Vagina (tissue), 2 donors: ENCODE data around the gene ATXN1.

Experiments
- POLR2A ChIP-seq, 2 donors: fragments of 450-650 bp; IDR thresholded peaks; one replicate each; pipeline ENCODE4 v1.6.1; 2017; ENCODE audit warnings: antibody characterized with exemption in 2 of 2, mild to moderate bottlenecking in 2 of 2, moderate library complexity in 2 of 2
- TF ChIP-seq, protein P1 (sequence below), 3 experiments: fragments of 450-650 bp in 2 of 3; fragments of 200-600 bp in 1 of 3; sonication (generic) in 1 of 3; IDR thresholded peaks; one replicate each; pipeline ENCODE4 v1.5.1; 2017 to 2019; ENCODE audit warnings: antibody characterized with exemption in 3 of 3, mild to moderate bottlenecking in 2 of 3, moderate library complexity in 2 of 3

DNA sequence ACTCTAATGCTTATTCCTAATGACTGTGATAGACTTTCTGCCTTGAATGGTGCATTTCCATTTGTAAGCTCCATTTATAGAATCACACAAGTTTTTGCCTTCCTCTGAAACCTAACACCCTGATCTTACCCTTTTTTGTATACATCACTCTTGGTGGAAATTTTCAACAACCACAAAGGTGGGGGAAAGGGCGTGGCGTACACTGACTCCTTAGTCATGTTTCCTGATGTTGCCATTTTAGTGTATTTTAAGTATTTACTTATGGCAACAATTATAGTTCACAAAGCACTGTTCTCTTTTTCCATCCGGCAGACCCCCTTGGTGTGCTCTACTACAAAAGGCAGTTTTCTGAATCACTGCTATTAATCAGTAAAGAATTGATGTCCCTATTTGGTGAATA is 92.0 kb downstream of the ATXN1 start:
- TF ChIP-seq, protein P1, sequence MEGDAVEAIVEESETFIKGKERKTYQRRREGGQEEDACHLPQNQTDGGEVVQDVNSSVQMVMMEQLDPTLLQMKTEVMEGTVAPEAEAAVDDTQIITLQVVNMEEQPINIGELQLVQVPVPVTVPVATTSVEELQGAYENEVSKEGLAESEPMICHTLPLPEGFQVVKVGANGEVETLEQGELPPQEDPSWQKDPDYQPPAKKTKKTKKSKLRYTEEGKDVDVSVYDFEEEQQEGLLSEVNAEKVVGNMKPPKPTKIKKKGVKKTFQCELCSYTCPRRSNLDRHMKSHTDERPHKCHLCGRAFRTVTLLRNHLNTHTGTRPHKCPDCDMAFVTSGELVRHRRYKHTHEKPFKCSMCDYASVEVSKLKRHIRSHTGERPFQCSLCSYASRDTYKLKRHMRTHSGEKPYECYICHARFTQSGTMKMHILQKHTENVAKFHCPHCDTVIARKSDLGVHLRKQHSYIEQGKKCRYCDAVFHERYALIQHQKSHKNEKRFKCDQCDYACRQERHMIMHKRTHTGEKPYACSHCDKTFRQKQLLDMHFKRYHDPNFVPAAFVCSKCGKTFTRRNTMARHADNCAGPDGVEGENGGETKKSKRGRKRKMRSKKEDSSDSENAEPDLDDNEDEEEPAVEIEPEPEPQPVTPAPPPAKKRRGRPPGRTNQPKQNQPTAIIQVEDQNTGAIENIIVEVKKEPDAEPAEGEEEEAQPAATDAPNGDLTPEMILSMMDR (IDR thresholded peaks at IDR 0.05): no peak
- no peak for TF ChIP-seq POLR2A (IDR thresholded peaks at IDR 0.05)
